HepG2 (cell line): Measurements from ENCODE around the gene FOSL2. TPM values are rescaled to one million over a fixed set of nuclear protein-coding genes. Genes with fewer than 3 reads are reported as not detected.

Source experiments
- DNMT1 ChIP-seq: sonication (generic); formaldehyde crosslinking; IDR thresholded peaks from 2 replicates; pipeline ENCODE4 v1.5.1; 2020; ENCODE audit warnings: mild to moderate bottlenecking, missing genetic modification reagents
- DZIP1 ChIP-seq: sonication (generic); formaldehyde crosslinking; IDR thresholded peaks from 2 replicates; pipeline ENCODE4 v1.5.0; 2020; ENCODE audit warnings: mild to moderate bottlenecking, missing genetic modification reagents
- EED ChIP-seq: sonication (generic); formaldehyde crosslinking; IDR thresholded peaks from 2 replicates; pipeline ENCODE4 v1.5.0; 2020; ENCODE audit warnings: mild to moderate bottlenecking, missing genetic modification reagents
- ESRRA ChIP-seq: sonication (generic); formaldehyde crosslinking; IDR thresholded peaks from 2 replicates; pipeline ENCODE4 v1.5.1; 2020; ENCODE audit warnings: mild to moderate bottlenecking, low read depth, missing genetic modification reagents
- FOXK1 ChIP-seq: sonication (generic); formaldehyde crosslinking; IDR thresholded peaks from 2 replicates; pipeline ENCODE4 v1.4.0; 2020; ENCODE audit warnings: low read depth, missing genetic modification reagents, borderline replicate concordance
- KDM6A ChIP-seq: IDR thresholded peaks from 2 replicates; pipeline ENCODE4 v1.6.1; 2016; ENCODE audit warnings: low read depth
- MATR3 ChIP-seq: sonication (generic); formaldehyde crosslinking; IDR thresholded peaks from 2 replicates; pipeline ENCODE4 v1.4.0; 2020; ENCODE audit warnings: missing genetic modification reagents
- MEF2D ChIP-seq: sonication (generic); formaldehyde crosslinking; IDR thresholded peaks from 2 replicates; pipeline ENCODE4 v1.5.1; 2020; ENCODE audit warnings: mild to moderate bottlenecking, missing genetic modification reagents
- MTERF4 ChIP-seq: sonication (generic); formaldehyde crosslinking; IDR thresholded peaks from 2 replicates; pipeline ENCODE4 v1.8.0; 2023; ENCODE audit warnings: mild to moderate bottlenecking, missing genetic modification reagents
- NRL ChIP-seq: sonication (generic); formaldehyde crosslinking; IDR thresholded peaks from 2 replicates; pipeline ENCODE4 v1.5.0; 2020; ENCODE audit warnings: missing genetic modification reagents, mild to moderate bottlenecking, moderate library complexity, borderline replicate concordance
- RORA ChIP-seq: sonication (generic); formaldehyde crosslinking; IDR thresholded peaks from 2 replicates; pipeline ENCODE4 v1.5.0; 2020; ENCODE audit warnings: mild to moderate bottlenecking, missing genetic modification reagents, moderate library complexity
- SKI ChIP-seq: fragments of 450-650 bp; IDR thresholded peaks from one replicate; pipeline ENCODE4 v1.6.1; 2018; ENCODE audit warnings: mild to moderate bottlenecking; ENCODE audit not compliant: partially characterized antibody
- SNAPC2 ChIP-seq: sonication (generic); formaldehyde crosslinking; IDR thresholded peaks from 2 replicates; pipeline ENCODE4 v1.8.1; 2022; ENCODE audit warnings: mild to moderate bottlenecking, missing genetic modification reagents
- SNRNP70 ChIP-seq: fragments of 200-400 bp; formaldehyde crosslinking; IDR thresholded peaks from 2 replicates; pipeline ENCODE4 v1.6.1; 2017; ENCODE audit warnings: mild to moderate bottlenecking, low read depth, low read length, moderate library complexity
- SOX13 ChIP-seq, 3 experiments: fragments of 450-650 bp in 1 of 3; sonication (generic) in 1 of 3; formaldehyde crosslinking in 1 of 3; IDR thresholded peaks in 2 of 3; conservative IDR thresholded peaks in 1 of 3; 2 replicates each; pipeline versions ENCODE4 v1.5.0 to v1.6.1; 2016 to 2020; ENCODE audit warnings: antibody characterized with exemption in 1 of 3, mild to moderate bottlenecking in 1 of 3, missing compliant biosample characterization in 1 of 3, missing genetic modification reagents in 1 of 3, moderate library complexity in 1 of 3
- TAF15 ChIP-seq: fragments of 200-400 bp; formaldehyde crosslinking; IDR thresholded peaks from one replicate; pipeline ENCODE4 v1.6.1; 2018; ENCODE audit warnings: mild to moderate bottlenecking, low read depth, low read length; ENCODE audit not compliant: poor library complexity, severe bottlenecking
- TP53 ChIP-seq: sonication (generic); formaldehyde crosslinking; conservative IDR thresholded peaks from 2 replicates; pipeline ENCODE4 v1.4.0; 2020; ENCODE audit warnings: missing genetic modification reagents
- ZBTB3 ChIP-seq: sonication (generic); formaldehyde crosslinking; IDR thresholded peaks from 2 replicates; pipeline ENCODE4 v1.4.0; 2020; ENCODE audit warnings: low read depth, mild to moderate bottlenecking, moderate library complexity, missing genetic modification reagents, borderline replicate concordance
- ZNF143 ChIP-seq: sonication (generic); formaldehyde crosslinking; IDR thresholded peaks from 2 replicates; pipeline ENCODE4 v1.4.0; 2020; ENCODE audit warnings: missing genetic modification reagents
- ZNF264 ChIP-seq: sonication (generic); formaldehyde crosslinking; IDR thresholded peaks from 2 replicates; pipeline ENCODE4 v1.4.0; 2020; ENCODE audit warnings: missing genetic modification reagents
- ZNF317 ChIP-seq: sonication (generic); formaldehyde crosslinking; IDR thresholded peaks from 2 replicates; pipeline ENCODE4 v1.5.0; 2020; ENCODE audit warnings: mild to moderate bottlenecking, missing genetic modification reagents
- ZNF563 ChIP-seq: sonication (generic); formaldehyde crosslinking; IDR thresholded peaks from 2 replicates; pipeline ENCODE4 v1.8.0; 2022; ENCODE audit warnings: mild to moderate bottlenecking, moderate library complexity, missing genetic modification reagents
- ZNF576 ChIP-seq: sonication (generic); formaldehyde crosslinking; IDR thresholded peaks from 2 replicates; pipeline ENCODE4 v1.4.0; 2020; ENCODE audit warnings: mild to moderate bottlenecking, missing genetic modification reagents
- ZUFSP ChIP-seq: sonication (generic); formaldehyde crosslinking; IDR thresholded peaks from 2 replicates; pipeline ENCODE4 v1.9.0; 2021; ENCODE audit warnings: missing genetic modification reagents, mild to moderate bottlenecking, borderline replicate concordance
- polyA plus RNA-seq, 8 experiments: library from polyadenylated mRNA; depleted of rRNA in 3 of 8; stranded (reverse) in 7 of 8; unstranded in 1 of 8; fragments of >200 nt; fragmentation: Illumina TruSeq in 4 of 8; extraction: Trizol in 4 of 8; gene quantifications; 2 replicates each; pipeline versions ENCODE4 v1.2.1 to v1.2.3, GENCODE V29; 2011 to 2016; ENCODE audit warnings: low read depth in 4 of 8, missing spikeins in 1 of 8, mixed read lengths in 1 of 8; ENCODE audit not compliant: insufficient read depth in 1 of 8
- total RNA-seq, 5 experiments: library from RNA; depleted of rRNA; stranded (reverse); fragments of >200 nt; fragmentation: Illumina TruSeq; extraction: Trizol; gene quantifications; 2 replicates each; pipeline ENCODE4 v1.2.3, GENCODE V29; 2016; ENCODE audit warnings: low read depth in 1 of 5

FOSL2 gene
- total and polyA plus RNA-seq, 2 of the 13 experiments (the other 11 are each of a cell fraction or from before 2014, with no cell fraction given), result 3.4 to 18.1 TPM

GRCh38 chr2:28356095-28356911 lies 36.4 kb upstream of the FOSL2 start (continued):
- TF ChIP-seq TAF15 (no peak), EED (no peak), DZIP1 (CRISPR knock-in tag) (no peak), ZBTB3 (CRISPR knock-in tag) (no peak), ESRRA (no peak), MTERF4 (CRISPR knock-in tag) (no peak), TP53 (no peak; the same call in 1 of the 2 replicates), MEF2D (CRISPR knock-in tag) (no peak), MATR3 (no peak), KDM6A (CRISPR knock-in tag) (no peak), NRL (0 out of 2 replicates have a peak, but pooled peaks have one; percentile 2), DNMT1 (CRISPR knock-in tag) (no peak), RORA (CRISPR knock-in tag) (no peak), SNAPC2 (CRISPR knock-in tag) (no peak), ZNF143 (CRISPR knock-in tag) (0 out of 2 replicates have a peak, but pooled peaks have one; percentile 16), SOX13 (IDR thresholded peaks at IDR 0.05) (no peak), SOX13 (CRISPR knock-in tag; conservative IDR thresholded peaks at IDR 0.05 in 1 of 2, IDR thresholded peaks at IDR 0.05 in 1 of 2) (no peak), ZNF264 (CRISPR knock-in tag) (no peak), SKI (no peak), FOXK1 (no peak), SNRNP70 (no peak), ZNF317 (no peak), ZNF576 (CRISPR knock-in tag) (no peak), ZNF563 (peak; percentile 88), ZUFSP (CRISPR knock-in tag) (no peak)
